Lung (tissue), 10 donors: ENCODE data around the gene NBPF9. TPM values are rescaled to one million over a fixed set of nuclear protein-coding genes. Genes with fewer than 3 reads are reported as not detected.
A peak's percentile ranks its signal among the peaks of the same experiment; 100 is the strongest.
"Not testable (repeated sequence)": the region's sequence is repeated elsewhere in the genome, so short reads cannot be mapped to it uniquely, and the experiment has no call there.

Experiments
- ATAC-seq: fragments of 200-7000 bp; cut with Tn5 transposase; one replicate; pipeline ENCODE4 v1.9.1; 2020; ENCODE audit warnings: moderate number of reproducible peaks; ENCODE audit not compliant: insufficient read depth, low FRiP score
- DNase-seq, 3 donors: peaks; one replicate each; pipeline ENCODE4 v3.0.0-alpha.2; 2013 to 2017
- H3K27ac ChIP-seq, 2 donors: one replicate each; pipeline ENCODE4 v1.5.1; 2013; ENCODE audit warnings: mild to moderate bottlenecking in 2 of 2, moderate library complexity in 2 of 2, control low read depth in 1 of 2, inconsistent platforms in 1 of 2, low read depth in 1 of 2, low read length in 1 of 2
- H3K27me3 ChIP-seq, 3 donors: one replicate each; pipeline ENCODE4 v1.5.1; 2013; ENCODE audit warnings: low read length in 2 of 3; ENCODE audit not compliant: control insufficient read depth in 3 of 3, insufficient read depth in 3 of 3
- H3K36me3 ChIP-seq, 4 donors: one replicate each; pipeline ENCODE4 v1.5.1; 2013; ENCODE audit warnings: low read length in 4 of 4, mild to moderate bottlenecking in 1 of 4, moderate library complexity in 1 of 4; ENCODE audit not compliant: control insufficient read depth in 4 of 4, insufficient read depth in 4 of 4
- H3K4me1 ChIP-seq, 5 donors: one replicate each; pipeline ENCODE4 v1.5.1; 2013; ENCODE audit warnings: low read length in 5 of 5, mild to moderate bottlenecking in 2 of 5, moderate library complexity in 1 of 5; ENCODE audit not compliant: control insufficient read depth in 5 of 5, insufficient read depth in 5 of 5
- H3K4me3 ChIP-seq: one replicate; pipeline ENCODE4 v1.5.1; 2013; ENCODE audit warnings: mild to moderate bottlenecking, control low read depth, moderate library complexity
- H3K9ac ChIP-seq, 2 donors: one replicate each; pipeline ENCODE4 v1.5.1; 2013; ENCODE audit warnings: low read length in 2 of 2, control low read depth in 1 of 2; ENCODE audit not compliant: insufficient read depth in 1 of 2
- H3K9me3 ChIP-seq, 4 donors: one replicate each; pipeline ENCODE4 v1.5.1; 2013; ENCODE audit warnings: low read length in 3 of 4, mild to moderate bottlenecking in 1 of 4, moderate library complexity in 1 of 4; ENCODE audit not compliant: control insufficient read depth in 4 of 4, insufficient read depth in 3 of 4
- WGBS, 2 donors: extraction: QIAGEN DNeasy Blood & Tissue Kit; methylation state at CpG; one replicate each; pipeline ENCODE4 v1.1.7; 2013; 5-methylcytosine and 5-hydroxymethylcytosine counted together
- polyA plus RNA-seq, 2 donors: library from polyadenylated mRNA; stranded (reverse); fragments of 200-250 nt; gene quantifications; one replicate each; pipeline ENCODE4 v1.2.1, GENCODE V29; 2013
- total RNA-seq, 2 donors: library from RNA; depleted of rRNA in 1 of 2; stranded (reverse); fragments of >200 nt in 1 of 2; gene quantifications; one replicate each; pipeline ENCODE4 v1.2.1, GENCODE V29; 2014 to 2021
- donor health status: Bipolar disorder and iron deficiency.
- donor health status: healthy.
- donor health status: DM: yes; HTN: yes; CAD: no.

The NBPF9 gene
- total and polyA plus RNA-seq, 4 donors, result 9.5 to 35.4 (median 18.1) TPM

- ATAC-seq, result not testable (repeated sequence)
Measured at GRCh38 chr1:149123948-149124926, 20.9 kb upstream of the NBPF9 start.

GRCh38 chr1:149112828-149113227 lies 9.5 kb upstream of the NBPF9 start:
- H3K36me3 ChIP-seq, ATAC-seq, H3K9ac ChIP-seq, H3K4me3 ChIP-seq, DNase-seq, H3K9me3 ChIP-seq, H3K27me3 ChIP-seq, H3K27ac ChIP-seq, H3K4me1 ChIP-seq: not testable (repeated sequence)
- 67 to 81% methylated on average over 1 of the region's 3 CpGs for WGBS, 2 donors

More at GRCh38 chr1:149123948-149124926, 20.9 kb upstream of the NBPF9 start:
- not testable (repeated sequence) for H3K9me3 ChIP-seq, H3K4me1 ChIP-seq, H3K27me3 ChIP-seq, H3K9ac ChIP-seq, H3K4me3 ChIP-seq, H3K36me3 ChIP-seq, H3K27ac ChIP-seq
- WGBS, 2 donors, result 11 to 13% methylated on average over 9 of the region's 15 CpGs
- peak; percentile 13 to 42 (median 23) for DNase-seq

- DNase-seq, H3K27me3 ChIP-seq, H3K4me1 ChIP-seq, H3K36me3 ChIP-seq, H3K4me3 ChIP-seq, H3K9ac ChIP-seq, H3K9me3 ChIP-seq, H3K27ac ChIP-seq, ATAC-seq: not testable (repeated sequence)
- WGBS, 2 donors, result 97% methylated on average over 1 of the region's 2 CpGs; no CpG with 5 or more reads in 1 of the 2 donors
Measured at GRCh38 chr1:149110343-149110742, 7.0 kb upstream of the NBPF9 start.

GRCh38 chr1:149102574-149102973 lies 777 bp downstream of the NBPF9 start:
- not testable (repeated sequence) for H3K36me3 ChIP-seq, H3K4me3 ChIP-seq, H3K27me3 ChIP-seq, H3K4me1 ChIP-seq, H3K9ac ChIP-seq, H3K27ac ChIP-seq, DNase-seq, H3K9me3 ChIP-seq, ATAC-seq
- 0% methylated on average over 5 to 8 of the region's 16 CpGs for WGBS, 2 donors

GRCh38 chr1:149098276-149098675 lies 5.1 kb downstream of the NBPF9 start:
- not testable (repeated sequence) for ATAC-seq, H3K9me3 ChIP-seq, H3K4me3 ChIP-seq, H3K27me3 ChIP-seq, DNase-seq, H3K9ac ChIP-seq, H3K36me3 ChIP-seq, H3K4me1 ChIP-seq, H3K27ac ChIP-seq
- 85 to 87% methylated on average over 4 to 6 of the region's 8 CpGs for WGBS, 2 donors

GRCh38 chr1:149093155-149093554 lies 10.2 kb downstream of the NBPF9 start:
- not testable (repeated sequence) for H3K9me3 ChIP-seq, H3K27ac ChIP-seq, DNase-seq, H3K4me3 ChIP-seq, H3K36me3 ChIP-seq, H3K9ac ChIP-seq, H3K4me1 ChIP-seq, H3K27me3 ChIP-seq, ATAC-seq
- WGBS, 2 donors, result 26 to 41% methylated on average over 6 of the region's 6 CpGs

GRCh38 chr1:149075505-149076127 lies 27.7 kb downstream of the NBPF9 start:
- ATAC-seq, H3K36me3 ChIP-seq, H3K27ac ChIP-seq, H3K27me3 ChIP-seq, H3K4me3 ChIP-seq, H3K9me3 ChIP-seq, H3K4me1 ChIP-seq, DNase-seq, H3K9ac ChIP-seq: not testable (repeated sequence)
- 43 to 60% methylated on average over 4 of the region's 9 CpGs for WGBS, 2 donors

GRCh38 chr1:149064611-149065010 lies 38.7 kb downstream of the NBPF9 start:
- not testable (repeated sequence) for H3K27me3 ChIP-seq, H3K9ac ChIP-seq, H3K9me3 ChIP-seq, H3K4me3 ChIP-seq, H3K36me3 ChIP-seq, DNase-seq, H3K4me1 ChIP-seq, ATAC-seq, H3K27ac ChIP-seq
- WGBS, 2 donors, result 80 to 82% methylated on average over 3 of the region's 3 CpGs
